Activated CD4-positive, CD25-positive, alpha-beta regulatory T cell treated with anti-CD3 and anti-CD28 coated beads, Interleukin-2, amount 50 U/mL, for 24 hours (primary cell): Measurements from ENCODE around the gene RALGPS1.

Experiments used
- ATAC-seq, 2 donors: fragments of 150-1000 bp; cut with Tn5 transposase; one replicate each; pipeline ENCODE4 v1.10.0; 2021; ENCODE audit warnings: mild to moderate bottlenecking in 1 of 2, moderate library complexity in 1 of 2

Gene RALGPS1

DNA sequence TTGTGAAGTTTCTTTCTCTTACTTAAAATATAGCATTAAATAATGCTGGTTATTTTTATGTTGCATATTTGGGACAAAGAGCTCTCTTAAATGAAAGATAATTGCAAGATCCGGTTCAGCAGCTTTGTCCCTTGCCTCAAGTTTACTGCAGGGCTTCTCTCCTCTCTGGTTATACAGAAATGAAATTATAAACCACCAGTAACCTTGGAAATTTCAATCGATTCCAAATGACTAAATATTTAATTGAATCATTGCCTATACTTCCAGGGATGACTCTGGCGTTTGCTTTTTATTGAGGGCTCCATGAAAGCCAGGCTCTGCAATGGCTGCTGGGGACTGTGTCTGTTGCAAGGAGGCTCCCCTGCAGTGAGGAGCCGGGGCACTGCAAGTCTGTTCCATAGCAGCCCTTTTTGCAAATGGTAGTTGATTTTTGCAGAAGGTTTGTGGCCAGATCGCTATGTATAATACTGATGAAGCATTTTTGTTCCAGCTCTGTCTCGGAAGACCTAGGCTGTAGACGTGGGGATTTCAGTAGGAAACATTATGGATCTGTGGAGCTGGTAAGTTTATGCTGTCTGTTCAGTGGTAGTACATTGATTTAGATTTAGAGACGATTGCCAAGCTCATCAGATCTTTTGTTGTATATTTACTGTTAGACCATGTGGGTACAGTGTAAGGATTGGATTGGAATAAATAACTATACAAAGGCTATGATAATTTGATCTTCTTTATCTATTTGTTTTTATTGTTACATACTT, 350.1 kb downstream of the RALGPS1 start, which contains the start of gene GARNL3:
Gene GARNL3 (plus strand): TSS at position 313 of the 758 bp plus-strand sequence. CDS start 104 bp downstream, at position 417.
- no peak for ATAC-seq

DNA sequence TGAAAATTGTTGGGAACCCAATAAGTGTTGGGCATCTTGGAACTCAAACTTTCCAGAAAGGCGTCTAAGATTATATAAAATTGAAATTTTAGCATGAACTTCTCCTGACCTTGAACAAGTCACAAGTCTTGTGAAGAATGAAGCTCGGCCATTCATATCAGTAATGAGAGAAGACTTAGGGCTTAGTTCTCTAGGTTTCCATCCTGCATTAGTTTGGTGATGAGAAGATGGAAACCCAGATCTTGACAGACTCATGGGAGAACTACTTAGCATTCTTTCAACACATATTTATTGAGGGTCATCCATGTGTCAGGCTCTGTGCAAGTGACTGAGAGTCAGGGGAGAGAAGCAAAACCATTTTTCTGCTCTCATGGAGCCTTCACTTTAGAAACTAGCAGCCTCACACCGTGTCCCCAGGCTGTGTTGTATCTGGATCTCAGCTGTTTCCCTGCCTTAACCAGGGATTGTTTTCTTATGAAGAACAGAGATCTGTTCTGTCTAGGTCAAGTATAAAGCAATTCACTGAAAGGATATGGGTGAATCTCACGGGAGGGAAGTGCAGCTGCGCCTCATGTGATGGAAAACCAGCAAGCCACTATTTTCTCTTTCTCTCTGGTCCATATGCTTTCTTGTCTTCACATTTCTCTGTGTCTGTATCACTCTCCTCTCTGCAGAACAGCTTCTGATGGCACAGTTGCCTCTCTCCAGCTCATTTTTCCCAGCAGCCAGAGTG, 353.4 kb downstream of the RALGPS1 start:
- ATAC-seq = no peak

DNA sequence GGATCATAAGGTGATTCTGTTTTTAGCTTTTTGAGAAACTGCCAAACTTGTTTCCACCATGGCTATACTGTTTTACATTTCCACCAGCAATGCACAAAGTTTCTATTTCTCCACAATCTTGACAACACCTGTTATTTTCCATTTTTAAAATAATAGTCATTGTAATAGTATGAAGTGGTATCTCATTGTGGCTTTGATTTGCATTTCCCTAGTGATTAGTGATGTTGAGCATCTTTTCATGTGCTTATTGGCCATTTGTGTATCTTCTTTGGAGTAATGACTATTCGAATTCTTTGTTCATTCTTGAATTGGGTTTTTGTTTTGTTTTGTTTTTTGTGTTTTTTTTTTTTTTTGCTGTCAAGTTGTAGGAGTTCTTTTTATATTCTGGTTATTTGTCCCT, 354.9 kb downstream of the RALGPS1 start:
- no peak for ATAC-seq
